Mucosa of descending colon (tissue), 3 donors: Measurements from ENCODE around the gene ATL2. TPM values are rescaled to one million over a fixed set of nuclear protein-coding genes. Genes with fewer than 3 reads are reported as not detected.

ENCODE experiments used
- ATAC-seq: fragments of 200-7000 bp; cut with Tn5 transposase; one replicate; pipeline ENCODE4 v1.9.1; 2020; ENCODE audit warnings: mild to moderate bottlenecking, moderate library complexity
- DNase-seq, 3 donors: peaks; one replicate each; pipeline ENCODE4 v3.0.0-alpha.2; 2020
- H3K36me3 ChIP-seq: fragments of 200-600 bp; one replicate; pipeline ENCODE4 v1.8.0; 2021; ENCODE audit warnings: low read depth, mild to moderate bottlenecking
- H3K4me1 ChIP-seq: fragments of 200-600 bp; one replicate; pipeline ENCODE4 v1.8.0; 2021; ENCODE audit warnings: low read depth, mild to moderate bottlenecking
- H3K4me3 ChIP-seq: fragments of 200-600 bp; one replicate; pipeline ENCODE4 v1.8.0; 2021; ENCODE audit warnings: mild to moderate bottlenecking
- H3K9me3 ChIP-seq: fragments of 200-600 bp; one replicate; pipeline ENCODE4 v1.8.0; 2021; ENCODE audit warnings: mild to moderate bottlenecking
- CTCF ChIP-seq: fragments of 200-600 bp; IDR thresholded peaks from one replicate; pipeline ENCODE4 v1.8.0; 2022; ENCODE audit warnings: antibody characterized with exemption, mild to moderate bottlenecking
- intact Hi-C, 2 donors: fragments of 100-400 bp; cut with DNase I in 1 of 2; cut with micrococcal nuclease in 1 of 2; formaldehyde crosslinking; loops; one replicate each; pipeline versions ENCODE4 v1.11.0 to v1.11.1; 2022; cut with DNase I, micrococcal nuclease
- total RNA-seq, 3 donors: library from RNA; stranded (reverse); fragmentation: NEBNext Ultra II Directional in 2 of 3; extraction: Animal tissue kit (Norgen Biotek cat#: 25700) in 2 of 3; gene quantifications; one replicate each; pipeline versions ENCODE4 v1.2.1 to v1.2.4, GENCODE V29; 2021 to 2023
- donor health status: DM: no; HTN: no; CAD: no; lungs with moderate emphysema.
- donor health status: DM: no; HTN: no; CAD: no.
- donor health status: DM: no; HTN: yes; CAD: no.

The ATL2 gene
- total RNA-seq, 3 donors from 2014 or later: 49.3 to 166 (median 53.5) TPM

GRCh38 chr2:38301969-38302702 lies 74.9 kb downstream of the ATL2 start:
- Histone ChIP-seq H3K9me3 (no peaks in the 10 kb centered on the region), H3K4me3 (no peak overlapping the region), H3K4me1 (no peaks in the 10 kb centered on the region), H3K36me3 (no peaks in the 10 kb centered on the region)
- intact Hi-C loops: no loop called here
- ATAC-seq: no peak
- no peak for TF ChIP-seq CTCF
- no peak for DNase-seq

DNA sequence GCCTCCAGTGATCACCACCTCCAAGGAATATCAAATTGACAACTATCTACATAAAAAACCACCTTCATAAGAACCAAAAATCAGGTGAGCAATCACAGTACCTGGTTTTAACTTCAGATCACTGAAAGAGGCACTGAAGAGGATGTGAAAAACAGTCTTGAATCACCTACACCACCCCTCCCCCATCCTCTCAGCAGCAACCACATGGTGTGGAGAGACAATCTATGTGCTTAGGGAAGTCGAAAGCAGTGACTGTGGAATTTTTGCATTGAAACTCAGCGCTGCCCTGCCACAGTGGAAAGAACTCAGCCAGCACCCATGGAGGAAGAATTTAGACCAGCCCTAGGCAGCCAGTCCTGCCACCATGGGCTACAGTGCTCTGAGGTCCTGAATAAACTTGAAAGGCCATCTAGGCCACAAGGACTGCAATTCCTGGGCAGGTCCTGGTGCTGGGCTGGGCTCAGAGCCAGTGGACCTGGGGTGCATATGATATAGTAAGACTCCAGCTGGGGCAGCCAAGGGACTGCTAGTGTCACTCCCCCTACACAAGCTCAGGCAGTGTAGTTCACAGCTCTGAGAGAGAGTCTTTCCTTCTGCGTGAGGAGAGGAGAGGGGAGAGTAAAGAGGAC lies 75.6 kb downstream of the ATL2 start:
- Histone ChIP-seq H3K36me3 (no peaks in the 10 kb centered on the region), H3K4me1 (no peaks in the 10 kb centered on the region), H3K9me3 (no peaks in the 10 kb centered on the region), H3K4me3 (no peak overlapping the region)
- no peak for DNase-seq
- intact Hi-C loops: no loop called here
- TF ChIP-seq CTCF: no peak
- ATAC-seq: no peak

GRCh38 chr2:38298539-38298938 lies 78.5 kb downstream of the ATL2 start:
- no peaks in the 10 kb centered on the region for H3K36me3 ChIP-seq
- intact Hi-C loops: no loop called here

DNA sequence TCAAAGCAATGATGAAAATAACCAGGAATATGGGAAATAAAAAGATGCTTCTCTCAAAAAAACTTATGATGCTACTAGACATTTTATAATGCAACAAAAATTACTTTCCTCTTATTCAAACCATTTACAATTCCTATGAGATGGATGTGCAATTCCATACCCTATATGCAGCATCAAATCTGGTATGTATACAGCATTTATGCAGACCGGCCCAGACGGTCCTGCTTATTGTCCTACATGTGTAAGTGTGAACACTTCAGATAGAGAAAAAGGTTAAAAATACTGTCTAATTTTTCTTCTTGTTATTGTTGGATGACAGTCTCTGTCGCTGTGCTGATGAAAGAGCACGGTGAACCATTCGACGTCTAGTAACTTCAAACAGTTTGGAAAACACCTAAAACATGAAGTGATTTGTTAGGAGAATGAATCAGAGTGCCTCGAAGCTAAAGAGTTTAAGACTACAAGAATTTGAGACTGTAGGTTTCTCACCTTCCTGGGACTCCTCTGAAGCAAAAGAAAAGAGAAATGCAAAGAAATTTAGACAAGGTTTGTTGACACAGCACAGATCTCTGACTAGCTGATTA lies 80.8 kb downstream of the ATL2 start:
- DNase-seq (no peak), ATAC-seq (no peak)
- Histone ChIP-seq H3K4me3 (no peak overlapping the region), H3K36me3 (no peaks in the 10 kb centered on the region), H3K9me3 (no peaks in the 10 kb centered on the region), H3K4me1 (no peaks in the 10 kb centered on the region)
- TF ChIP-seq CTCF: no peak
- intact Hi-C loops: no loop called here

More at GRCh38 chr2:38298539-38298938, 78.5 kb downstream of the ATL2 start:
- no peak for TF ChIP-seq CTCF
- Histone ChIP-seq H3K4me3 (no peak overlapping the region), H3K9me3 (no peaks in the 10 kb centered on the region), H3K4me1 (no peaks in the 10 kb centered on the region)
- ATAC-seq (no peak), DNase-seq (no peak)

DNA sequence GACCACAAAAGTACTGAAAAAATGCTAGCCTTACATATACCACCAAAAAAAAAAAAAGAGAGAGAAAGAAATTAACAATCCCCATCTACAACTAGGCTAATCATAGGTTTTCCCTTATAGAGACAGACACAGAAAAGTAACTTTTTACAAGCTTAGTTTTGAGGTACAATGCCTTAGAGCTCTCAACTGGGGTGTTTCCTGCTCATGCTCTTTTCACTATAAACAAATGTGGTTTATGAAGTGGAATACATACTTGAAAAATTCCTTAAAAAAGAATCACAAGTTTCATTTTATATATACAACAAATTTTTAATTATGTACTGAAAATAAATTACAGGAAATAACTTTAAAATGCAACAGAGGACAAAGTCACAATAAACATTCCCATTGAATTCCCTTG lies 82.5 kb downstream of the ATL2 start:
- ATAC-seq (no peak), DNase-seq (no peak)
- Histone ChIP-seq H3K9me3 (no peaks in the 10 kb centered on the region), H3K4me3 (no peak overlapping the region), H3K4me1 (peaks cover 5% of the 10 kb centered on the region), H3K36me3 (no peaks in the 10 kb centered on the region)
- intact Hi-C loops: no loop called here
- no peak for TF ChIP-seq CTCF
